Measurements from ENCODE around the gene PRKCQ.

- TF ChIP-seq CBX2 (IDR thresholded peaks at IDR 0.05; ENCODE audit: low read depth, low read length) (no peak), CBX2 (CRISPR knock-in tag; IDR thresholded peaks at IDR 0.05; ENCODE audit: low read depth) (no peak), ZNF121 (CRISPR knock-in tag; IDR thresholded peaks at IDR 0.05) (no peak), XBP1 (CRISPR knock-in tag; IDR thresholded peaks at IDR 0.05) (no peak), JUND (CRISPR knock-in tag; IDR thresholded peaks at IDR 0.05) (no peak), PHF20 (CRISPR knock-in tag; IDR thresholded peaks at IDR 0.05) (no peak), CTCF (CRISPR knock-in tag; IDR thresholded peaks at IDR 0.05) (no peak), RAD51 (IDR thresholded peaks at IDR 0.05; ENCODE audit: borderline replicate concordance) (no peak), ZBTB3 (CRISPR knock-in tag; IDR thresholded peaks at IDR 0.05; ENCODE audit: borderline replicate concordance, low read depth) (no peak), FOXK1 (CRISPR knock-in tag; IDR thresholded peaks at IDR 0.05; ENCODE audit: borderline replicate concordance, low read depth) (no peak), NR3C1 (CRISPR knock-in tag; IDR thresholded peaks at IDR 0.05) (no peak), CENPT (CRISPR knock-in tag; IDR thresholded peaks at IDR 0.05; ENCODE audit: low read depth) (no peak), CCAR2 (optimal IDR thresholded peaks at IDR 0.05; ENCODE audit: low read depth, low read length) (no peak), TCF12 (IDR thresholded peaks at IDR 0.05) (no peak), TCF12 (CRISPR knock-in tag; IDR thresholded peaks at IDR 0.05) (no peak)
Observed at GRCh38 chr10:6455592-6455991, 124.5 kb downstream of the PRKCQ start.

All from HepG2 (cell line).